Uterus (tissue), 4 donors: ENCODE data around the gene PARD3. TPM values are rescaled to one million over a fixed set of nuclear protein-coding genes. Genes with fewer than 3 reads are reported as not detected.
"Not testable (repeated sequence)": the region's sequence is repeated elsewhere in the genome, so short reads cannot be mapped to it uniquely, and the experiment has no call there.

ENCODE experiments used
- DNase-seq, 2 donors: peaks; one replicate each; pipeline ENCODE4 v3.0.0-alpha.2; 2019 to 2020
- H3K27ac ChIP-seq, 2 donors: fragments of 200-600 bp; sonication (generic); 1 replicate in 1 of 2; 2 replicates in 1 of 2; pipeline ENCODE4 v1.5.1; 2016 to 2018
- H3K27me3 ChIP-seq, 2 donors: fragments of 200-600 bp; sonication (generic); one replicate each; pipeline ENCODE4 v1.5.1; 2018 to 2019; ENCODE audit warnings: control low read depth in 1 of 2
- H3K36me3 ChIP-seq, 2 donors: fragments of 200-600 bp; sonication (generic); one replicate each; pipeline ENCODE4 v1.5.1; 2019; ENCODE audit warnings: control low read depth in 1 of 2
- H3K4me1 ChIP-seq, 2 donors: fragments of 200-600 bp; sonication (generic); one replicate each; pipeline ENCODE4 v1.5.1; 2018 to 2019; ENCODE audit warnings: control low read depth in 1 of 2
- H3K4me3 ChIP-seq, 2 donors: fragments of 200-600 bp; sonication (generic); 1 replicate in 1 of 2; 2 replicates in 1 of 2; pipeline ENCODE4 v1.5.1; 2018 to 2019; ENCODE audit warnings: mild to moderate bottlenecking in 1 of 2
- H3K9me3 ChIP-seq, 2 donors: fragments of 200-600 bp; sonication (generic); one replicate each; pipeline ENCODE4 v1.5.1; 2019; ENCODE audit warnings: control low read depth in 1 of 2
- CTCF ChIP-seq, 4 experiments: fragments of 200-600 bp in 2 of 4; fragments of 450-650 bp in 2 of 4; sonication (generic) in 2 of 4; IDR thresholded peaks; one replicate each; pipeline ENCODE4 v1.5.1; 2016 to 2019; ENCODE audit warnings: antibody characterized with exemption in 4 of 4, mild to moderate bottlenecking in 2 of 4, moderate library complexity in 1 of 4
- POLR2A ChIP-seq, 2 donors: fragments of 450-650 bp; IDR thresholded peaks; one replicate each; pipeline ENCODE4 v1.6.1; 2016; ENCODE audit warnings: antibody characterized with exemption in 2 of 2, mild to moderate bottlenecking in 1 of 2, moderate library complexity in 1 of 2
- intact Hi-C: fragments of 100-400 bp; cut with DNase I; formaldehyde crosslinking; loops from one replicate; pipeline ENCODE4 v1.15.1; 2023; ENCODE audit warnings: low total_unique reads
- total RNA-seq, 4 donors: library from RNA; depleted of rRNA in 3 of 4; stranded (reverse); fragments of >200 nt in 3 of 4; gene quantifications; one replicate each; pipeline versions ENCODE4 v1.1.0 to v1.2.4, GENCODE V29; 2014 to 2023
- donor health status: DM: yes; HTN: yes; CAD: no.

Gene PARD3
- total RNA-seq, 4 donors from 2014 or later = 42.1 to 96.1 (median 51.5) TPM

- intact Hi-C loops = no loop called here
- Histone ChIP-seq H3K9me3 (no peaks in the 10 kb centered on the region), H3K27me3 (no peaks in the 10 kb centered on the region), H3K27ac (no peak overlapping the region), H3K36me3 (no peaks in the 10 kb centered on the region), H3K4me3 (no peak overlapping the region), H3K4me1 (no peaks in the 10 kb centered on the region)
- no peak for TF ChIP-seq POLR2A (IDR thresholded peaks at IDR 0.05)
- TF ChIP-seq CTCF (IDR thresholded peaks at IDR 0.05) = no peak
- DNase-seq = no peak
These were observed 69.9 kb downstream of the PARD3 start for GRCh38 chr10:34745244-34745643.

- Histone ChIP-seq H3K36me3 (no peaks in the 10 kb centered on the region), H3K4me1 (no peaks in the 10 kb centered on the region), H3K27ac (peak overlapping the region in 1 of 2 donors; percentile 23), H3K27me3 (no peaks in the 10 kb centered on the region), H3K9me3 (no peaks in the 10 kb centered on the region), H3K4me3 (no peak overlapping the region)
- intact Hi-C loops = no loop called here
- TF ChIP-seq POLR2A (IDR thresholded peaks at IDR 0.05) = no peak
- no peak for TF ChIP-seq CTCF (IDR thresholded peaks at IDR 0.05)
- DNase-seq = no peak
These were observed 70.5 kb downstream of the PARD3 start for GRCh38 chr10:34744590-34744989.

- intact Hi-C loops = no loop called here
- Histone ChIP-seq H3K27ac (peak overlapping the region; percentile 37 to 44), H3K9me3 (no peaks in the 10 kb centered on the region), H3K4me1 (no peaks in the 10 kb centered on the region), H3K4me3 (no peak overlapping the region), H3K36me3 (no peaks in the 10 kb centered on the region), H3K27me3 (no peaks in the 10 kb centered on the region)
- peak; percentile 35 to 53 for DNase-seq
- TF ChIP-seq POLR2A (IDR thresholded peaks at IDR 0.05) = no peak
- no peak for TF ChIP-seq CTCF (IDR thresholded peaks at IDR 0.05)
These were observed 71.3 kb downstream of the PARD3 start for GRCh38 chr10:34743814-34744213.

- Histone ChIP-seq H3K9me3 (no peaks in the 10 kb centered on the region), H3K36me3 (no peaks in the 10 kb centered on the region), H3K27ac (no peak overlapping the region), H3K4me1 (no peaks in the 10 kb centered on the region), H3K27me3 (no peaks in the 10 kb centered on the region), H3K4me3 (no peak overlapping the region)
- intact Hi-C loops = no loop called here
- TF ChIP-seq CTCF (IDR thresholded peaks at IDR 0.05) (no peak), POLR2A (IDR thresholded peaks at IDR 0.05) (no peak)
- DNase-seq = no peak
These were observed 72.6 kb downstream of the PARD3 start for GRCh38 chr10:34742456-34742855.

- H3K27ac ChIP-seq = peak overlapping the region in 1 of 2 donors; percentile 70
- H3K9me3 ChIP-seq, H3K27me3 ChIP-seq, H3K36me3 ChIP-seq, intact Hi-C loops, H3K4me1 ChIP-seq, DNase-seq, H3K4me3 ChIP-seq: not testable (repeated sequence)
These were observed 74.0 kb downstream of the PARD3 start for GRCh38 chr10:34741087-34741486.

- no peak for TF ChIP-seq POLR2A (IDR thresholded peaks at IDR 0.05)
- no peak for TF ChIP-seq CTCF (IDR thresholded peaks at IDR 0.05)
- no peaks in the 10 kb centered on the region for H3K27me3 ChIP-seq
- no peaks in the 10 kb centered on the region for H3K9me3 ChIP-seq
- peak overlapping the region in 1 of 2 donors; percentile 7 for H3K4me3 ChIP-seq
- DNase-seq = no peak
- H3K27ac ChIP-seq = peak overlapping the region; percentile 63 to 70
- intact Hi-C loops = no loop called here
- H3K36me3 ChIP-seq = no peaks in the 10 kb centered on the region
- H3K4me1 ChIP-seq = no peaks in the 10 kb centered on the region
These were observed 74.8 kb downstream of the PARD3 start for GRCh38 chr10:34740321-34740720.
